Hippocampal formation (tissue), 2 donors: ENCODE measurements around the gene ACTN4.
"Not testable (repeated sequence)": the region's sequence is repeated elsewhere in the genome, so short reads cannot be mapped to it uniquely, and the experiment has no call there.

Experiments
- DNase-seq, 2 donors: peaks; one replicate each; lab custom pipeline; 2025; lab: John Stamatoyannopoulos, UW

ACTN4 gene

GRCh38 chr19:38736413-38737280, 89.2 kb downstream of the ACTN4 start:
- DNase-seq, result no peak

DNA sequence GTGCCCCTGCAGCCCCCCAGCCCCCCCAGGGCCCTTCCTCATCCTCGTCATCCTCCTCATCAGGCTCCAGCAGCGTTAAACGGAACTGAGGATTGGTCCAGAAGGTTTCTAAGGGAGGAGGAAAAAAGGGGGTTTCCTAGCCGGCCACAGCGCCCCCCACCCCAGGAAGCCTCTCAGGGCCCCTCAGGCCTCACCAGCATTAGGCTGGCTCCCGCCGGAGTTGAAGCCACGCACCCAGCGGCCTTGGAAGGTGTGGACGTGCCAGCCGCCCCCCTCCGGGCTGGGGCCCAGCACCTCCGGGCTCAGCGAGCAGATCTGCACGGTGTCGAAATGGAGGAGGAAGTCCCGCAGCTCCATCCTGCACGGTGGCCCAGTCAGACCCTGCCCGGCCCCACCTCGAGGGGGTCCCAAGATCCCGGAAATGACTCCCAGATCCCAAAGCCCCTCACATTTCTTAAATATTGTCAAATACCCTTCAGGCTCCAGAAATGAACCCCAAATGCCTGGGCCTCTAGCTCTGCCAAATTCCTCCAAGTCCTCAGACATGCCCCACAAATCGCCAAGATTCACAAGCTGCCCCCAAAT, 89.9 kb downstream of the ACTN4 start:
- DNase-seq, result no peak

- no peak for DNase-seq
Measured at GRCh38 chr19:38737921-38738737, 90.7 kb downstream of the ACTN4 start.

DNA sequence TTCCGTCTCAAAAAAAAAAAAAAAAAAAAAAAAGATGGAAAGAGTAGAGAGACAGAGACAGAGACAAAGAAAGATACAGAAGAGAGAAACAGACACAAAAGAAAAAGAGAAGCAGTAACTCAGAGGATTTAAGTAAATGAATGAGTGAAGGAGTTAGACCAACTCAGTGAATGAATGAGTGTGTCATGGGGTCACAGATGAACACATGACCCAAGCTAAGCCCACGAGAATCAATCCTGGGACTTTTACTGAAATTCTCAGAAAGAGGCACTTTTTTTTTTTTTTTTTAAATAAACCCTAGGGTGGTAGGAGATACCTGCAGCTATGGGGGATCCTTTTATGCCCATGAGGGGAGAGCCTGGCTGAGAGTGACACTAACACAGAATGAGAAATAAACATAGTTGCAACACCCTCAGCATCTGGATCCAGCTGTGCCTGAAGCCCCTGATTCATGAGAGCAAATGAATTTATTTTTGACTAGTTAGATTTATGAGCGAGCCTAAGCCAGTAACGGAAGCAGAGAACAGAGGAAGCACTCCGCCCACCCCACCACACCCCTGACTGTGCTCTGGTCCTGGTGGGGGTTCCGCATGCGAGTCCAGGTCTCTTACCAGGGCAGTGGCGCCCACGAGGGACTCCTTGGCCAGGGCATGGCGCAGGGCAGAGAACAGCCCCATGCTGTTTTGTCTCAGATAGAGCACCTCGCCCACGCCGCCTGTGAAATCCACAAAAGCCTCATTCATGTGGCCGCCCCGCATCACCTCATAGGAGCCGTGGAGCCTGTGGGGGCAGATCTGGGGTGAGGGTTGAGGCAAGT, 92.2 kb downstream of the ACTN4 start:
- DNase-seq, result no peak

- no peak for DNase-seq
Measured at GRCh38 chr19:38740257-38740592, 92.8 kb downstream of the ACTN4 start.

- DNase-seq, result no peak
Measured at GRCh38 chr19:38740932-38741331, 93.5 kb downstream of the ACTN4 start.

- no peak for DNase-seq
Measured at GRCh38 chr19:38741670-38742069, 94.2 kb downstream of the ACTN4 start.

DNA sequence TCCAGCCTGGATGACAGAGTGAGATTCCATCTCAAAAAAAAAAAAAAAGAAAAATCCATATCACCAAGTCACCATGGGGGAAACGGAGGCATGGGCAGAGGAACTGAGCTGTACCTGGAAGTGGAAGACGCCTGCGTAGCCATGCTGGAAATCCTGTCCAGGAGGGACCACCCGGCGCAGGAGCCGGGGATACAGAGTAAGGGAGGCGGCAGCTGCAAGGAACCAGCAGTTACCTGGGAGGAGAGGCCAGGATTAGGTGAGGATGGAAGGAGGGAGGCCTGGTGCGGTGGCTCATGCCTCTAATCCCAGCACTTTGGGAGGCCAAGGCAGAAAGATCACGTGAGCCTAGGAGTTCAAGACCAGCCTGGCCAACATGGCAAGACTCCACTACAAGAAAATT, 94.8 kb downstream of the ACTN4 start:
- no peak for DNase-seq

DNA sequence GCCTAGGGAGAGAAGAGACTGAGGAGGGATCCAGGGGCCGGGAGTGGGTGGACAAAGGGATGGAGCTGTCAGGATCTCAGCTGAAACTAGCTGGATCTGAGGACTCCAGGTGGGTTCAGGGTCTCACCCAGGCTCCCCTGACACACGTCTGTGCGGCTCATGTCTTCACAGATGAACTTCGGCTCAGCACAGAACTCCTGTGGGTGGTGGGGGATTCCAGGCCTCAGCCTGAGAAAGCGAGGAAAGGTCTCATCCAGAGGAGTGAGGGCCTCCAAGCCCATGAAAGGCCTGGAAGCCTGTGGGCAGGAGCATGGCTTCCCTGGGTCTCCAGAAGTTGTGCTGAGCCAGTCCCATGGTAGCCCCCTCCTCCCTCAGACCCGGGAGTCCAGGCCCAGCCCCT, 95.5 kb downstream of the ACTN4 start:
- no peak for DNase-seq

GRCh38 chr19:38743394-38744297, 96.2 kb downstream of the ACTN4 start:
- DNase-seq, result no peak

- no peak for DNase-seq
Measured at GRCh38 chr19:38744298-38744681, 96.8 kb downstream of the ACTN4 start, which contains the start of gene CAPN12. Gene CAPN12, minus strand, starts transcription at chr19:38744474. Its CDS starts 309 bp downstream, at chr19:38744165.

DNA sequence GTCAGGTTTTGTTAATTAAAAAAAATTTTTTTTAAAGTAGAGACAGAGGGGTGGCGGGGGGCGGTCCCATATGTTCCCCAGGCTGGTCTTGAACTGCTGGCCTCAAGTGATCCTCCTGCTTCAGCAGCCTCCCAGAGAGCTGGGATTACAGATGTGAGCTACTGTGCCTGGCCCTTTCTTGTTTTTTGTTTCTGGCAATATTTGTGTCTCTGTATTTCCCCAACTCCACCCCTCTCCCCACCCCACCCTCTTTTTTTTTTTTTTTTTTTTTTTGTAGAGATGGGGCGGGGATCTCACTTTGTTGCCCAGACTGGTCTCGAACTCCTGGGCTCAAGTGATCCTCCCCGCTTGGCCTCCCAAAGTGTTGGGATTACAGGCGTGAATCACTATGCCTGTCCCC, 97.4 kb downstream of the ACTN4 start:
- no peak for DNase-seq

GRCh38 chr19:38745316-38745715, 97.9 kb downstream of the ACTN4 start:
- DNase-seq, result no peak

- DNase-seq, result not testable (repeated sequence)
Measured at GRCh38 chr19:38753783-38754182, 106.3 kb downstream of the ACTN4 start.

- not testable (repeated sequence) for DNase-seq
Measured at GRCh38 chr19:38754196-38754595, 106.7 kb downstream of the ACTN4 start.

DNA sequence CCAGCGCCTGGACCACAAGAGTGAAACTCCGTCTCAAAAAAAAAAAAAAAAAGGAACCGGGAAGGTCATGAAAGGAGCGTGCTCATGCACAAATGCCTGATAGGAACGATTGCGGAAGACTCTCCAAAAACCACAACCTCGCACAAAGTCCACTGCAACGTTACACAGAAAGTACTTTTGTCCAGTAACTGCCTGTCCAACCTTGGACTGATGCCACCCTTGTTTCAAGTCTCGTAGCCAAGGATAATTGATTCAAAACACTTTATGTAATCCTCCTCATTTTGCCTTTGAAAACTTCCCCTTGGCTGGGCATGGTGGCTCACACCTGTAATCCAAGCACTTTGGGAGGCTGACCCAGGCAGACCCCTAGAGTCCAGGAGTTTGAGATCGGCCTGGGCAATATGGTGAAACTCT, 112.1 kb downstream of the ACTN4 start:
- no peak for DNase-seq

DNA sequence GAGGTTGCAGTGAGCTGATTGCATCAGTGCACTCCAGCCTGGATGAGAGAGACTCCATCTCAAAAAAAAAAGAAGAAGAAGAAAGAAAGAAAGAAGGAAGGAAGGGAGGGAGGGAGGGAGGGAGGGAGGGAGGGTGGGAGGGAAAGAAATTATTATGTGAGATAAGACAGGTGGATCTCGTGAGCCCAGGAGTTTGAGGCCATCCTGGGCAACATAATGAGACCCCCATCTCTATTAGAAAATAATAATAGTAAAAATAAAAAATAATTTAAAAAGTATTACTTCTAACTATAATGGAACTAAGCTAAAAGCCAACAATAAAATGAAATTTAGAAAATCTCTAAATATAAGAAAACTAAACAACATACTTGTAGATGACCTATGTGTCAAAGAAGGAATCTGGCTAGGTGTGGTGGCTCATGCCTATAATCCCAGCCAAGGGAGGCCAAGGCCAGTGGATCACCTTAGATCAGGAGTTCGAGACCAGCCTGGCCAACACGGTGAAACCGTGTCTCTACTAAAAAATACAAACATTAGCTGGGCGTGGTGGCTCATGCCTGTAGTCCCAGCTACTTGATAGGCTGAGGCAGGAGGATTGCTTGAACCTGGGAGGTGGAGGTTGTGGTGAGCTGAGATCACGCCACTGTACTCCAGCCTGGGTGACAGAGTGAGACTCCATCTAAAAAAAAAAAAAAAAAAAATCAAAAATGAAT, 113.5 kb downstream of the ACTN4 start:
- DNase-seq, result not testable (repeated sequence)

- not testable (repeated sequence) for DNase-seq
Measured at GRCh38 chr19:38761884-38762389, 114.5 kb downstream of the ACTN4 start.

DNA sequence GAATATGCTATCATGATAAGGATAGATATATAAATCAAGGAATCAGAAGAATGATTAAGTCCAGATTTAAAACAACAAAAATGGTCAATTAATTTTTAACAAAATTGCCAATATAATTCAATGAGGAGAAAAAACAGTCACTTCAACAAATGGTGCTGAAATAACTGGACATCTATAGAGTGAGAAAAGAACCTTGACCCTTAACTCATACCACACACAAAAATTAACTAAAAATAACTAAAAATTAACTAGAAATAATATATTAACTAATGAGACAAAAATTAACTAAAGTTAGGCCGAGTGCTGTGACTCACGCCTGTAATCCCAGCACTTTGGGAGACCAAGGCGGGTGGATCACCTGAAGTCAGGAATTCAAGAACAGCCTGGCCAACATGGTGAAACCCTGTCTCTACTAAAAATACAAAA, 116.4 kb downstream of the ACTN4 start:
- no peak for DNase-seq

- DNase-seq, result no peak
Measured at GRCh38 chr19:38765214-38765613, 117.8 kb downstream of the ACTN4 start.
